Gastrocnemius medialis (tissue), 4 donors: ENCODE results near the gene TIMP3. TPM values are rescaled to one million over a fixed set of nuclear protein-coding genes. Genes with fewer than 3 reads are reported as not detected.

Source experiments
- ATAC-seq, 2 donors: fragments of 150-250 bp; one replicate each; pipeline ENCODE4 v1.9.1; 2016
- DNase-seq, 2 donors: peaks; one replicate each; pipeline ENCODE4 v3.0.0-alpha.2; 2019
- H3K27ac ChIP-seq, 4 donors: fragments of 200-600 bp; sonication (generic); 1 replicate in 1 of 4; 2 replicates in 3 of 4; pipeline ENCODE4 v1.5.1; 2016 to 2018; ENCODE audit warnings: mild to moderate bottlenecking in 2 of 4, moderate library complexity in 1 of 4
- H3K27me3 ChIP-seq, 3 donors: fragments of 200-600 bp; sonication (generic) in 2 of 3; 1 replicate in 1 of 3; 2 replicates in 2 of 3; pipeline versions ENCODE4 v1.5.1 to v1.6.0; 2016 to 2019; ENCODE audit warnings: mild to moderate bottlenecking in 1 of 3, moderate library complexity in 1 of 3
- H3K36me3 ChIP-seq, 2 donors: fragments of 200-600 bp; sonication (generic) in 1 of 2; one replicate each; pipeline ENCODE4 v1.5.1; 2017 to 2018
- H3K4me1 ChIP-seq, 2 donors: fragments of 200-600 bp; sonication (generic) in 1 of 2; one replicate each; pipeline ENCODE4 v1.5.1; 2016 to 2017; ENCODE audit warnings: mild to moderate bottlenecking in 2 of 2
- H3K4me3 ChIP-seq, 4 donors: fragments of 200-600 bp; sonication (generic) in 3 of 4; 1 replicate in 1 of 4; 2 replicates in 3 of 4; pipeline ENCODE4 v1.5.1; 2016 to 2019; ENCODE audit warnings: mild to moderate bottlenecking in 2 of 4
- H3K9me3 ChIP-seq, 3 donors: fragments of 200-600 bp; sonication (generic) in 2 of 3; 1 replicate in 1 of 3; 2 replicates in 2 of 3; pipeline ENCODE4 v1.5.1; 2016 to 2019
- CTCF ChIP-seq, 5 experiments: fragments of 450-650 bp in 3 of 5; fragments of 200-600 bp in 2 of 5; sonication (generic) in 2 of 5; IDR thresholded peaks in 4 of 5; conservative IDR thresholded peaks in 1 of 5; 1 replicate in 4 of 5; 2 replicates in 1 of 5; pipeline ENCODE4 v1.5.1; 2016 to 2019; ENCODE audit warnings: antibody characterized with exemption in 5 of 5, mild to moderate bottlenecking in 3 of 5, moderate library complexity in 3 of 5
- POLR2A ChIP-seq, 2 donors: fragments of 450-650 bp; IDR thresholded peaks; one replicate each; pipeline ENCODE4 v1.6.1; 2017; ENCODE audit warnings: antibody characterized with exemption in 2 of 2, mild to moderate bottlenecking in 2 of 2, moderate library complexity in 2 of 2
- in situ Hi-C, 4 donors: fragments of 200-750 bp; cut with MboI; loops; one replicate each; pipeline versions ENCODE4 v1.15.0 to v1.8.0; 2017; ENCODE audit warnings: low sequenced_read_pairs in 4 of 4
- intact Hi-C: fragments of 100-400 bp; cut with DNase I; formaldehyde crosslinking; loops from one replicate; pipeline ENCODE4 v1.15.1; 2023; ENCODE audit warnings: low total_unique reads
- total RNA-seq, 4 donors: library from RNA; depleted of rRNA; stranded (reverse); fragments of >200 nt; gene quantifications; one replicate each; pipeline versions ENCODE4 v1.1.0 to v1.2.3, GENCODE V29; 2016

TIMP3 gene
- total RNA-seq, 4 donors from 2014 or later = 102 to 247 (median 144) TPM

GRCh38 chr22:32823024-32823730, 21.7 kb downstream of the TIMP3 start:
- TF ChIP-seq POLR2A (IDR thresholded peaks at IDR 0.05) (no peak), CTCF (IDR thresholded peaks at IDR 0.05 in 4 of 5, conservative IDR thresholded peaks at IDR 0.05 in 1 of 5) (peak in 1 of 5 experiments; percentile 16)
- Histone ChIP-seq H3K4me3 (no peak overlapping the region), H3K9me3 (no peaks in the 10 kb centered on the region), H3K27me3 (no peaks in the 10 kb centered on the region), H3K4me1 (peaks cover 37 to 39% of the 10 kb centered on the region in 2 donors), H3K27ac (peak overlapping the region in 3 of 4 donors; percentile 39 to 52 (median 40)), H3K36me3 (no peaks in the 10 kb centered on the region)
- no peak for DNase-seq
- in situ Hi-C loops = no loop called here
- ATAC-seq = no peak
- intact Hi-C loops = no loop called here

GRCh38 chr22:32824531-32825312, 23.2 kb downstream of the TIMP3 start:
- no peak for ATAC-seq

GRCh38 chr22:32826537-32826936, 25.0 kb downstream of the TIMP3 start:
- no peak for ATAC-seq
- in situ Hi-C loops = no loop called here
- H3K36me3 ChIP-seq = no peaks in the 10 kb centered on the region

More at GRCh38 chr22:32824531-32825312, 23.2 kb downstream of the TIMP3 start:
- intact Hi-C loops (no loop called here), in situ Hi-C loops (no loop called here)
- no peak for DNase-seq
- no peaks in the 10 kb centered on the region for H3K9me3 ChIP-seq
- peaks cover 27 to 38% of the 10 kb centered on the region in 2 donors for H3K4me1 ChIP-seq
- H3K27me3 ChIP-seq = no peaks in the 10 kb centered on the region
- no peaks in the 10 kb centered on the region for H3K36me3 ChIP-seq
- no peak for TF ChIP-seq POLR2A (IDR thresholded peaks at IDR 0.05)
- no peak for TF ChIP-seq CTCF (IDR thresholded peaks at IDR 0.05 in 4 of 5, conservative IDR thresholded peaks at IDR 0.05 in 1 of 5)
- peak overlapping the region; percentile 12 to 52 (median 38) for H3K27ac ChIP-seq
- no peak overlapping the region for H3K4me3 ChIP-seq

DNA sequence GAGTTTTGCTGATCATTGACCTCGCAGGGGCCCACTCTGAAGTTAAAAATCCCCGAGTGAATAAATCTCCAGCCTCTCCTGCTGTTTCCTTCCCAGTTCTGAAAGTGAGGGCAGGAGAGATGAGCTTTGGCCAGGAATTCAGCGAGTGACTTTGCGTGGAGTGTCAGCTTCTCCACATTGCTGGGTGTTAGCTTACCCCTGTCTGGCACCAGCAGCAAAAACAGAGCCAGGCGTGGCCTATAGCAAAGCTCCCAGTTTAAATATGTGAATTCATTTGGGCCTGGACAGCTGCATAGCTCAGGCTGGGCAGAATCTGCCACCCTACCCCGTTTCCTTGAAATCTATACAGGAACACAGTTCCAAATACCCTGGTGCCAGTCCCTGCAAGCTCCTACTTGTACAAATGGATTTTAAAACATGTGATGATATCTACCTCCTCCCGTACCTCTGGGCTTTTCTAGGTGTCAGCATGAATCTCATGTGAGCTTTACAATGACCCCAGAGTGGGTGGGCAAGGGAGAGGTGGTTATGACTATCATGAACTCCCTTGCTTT, 25.6 kb downstream of the TIMP3 start:
- intact Hi-C loops = no loop called here
- Histone ChIP-seq H3K4me3 (no peak overlapping the region), H3K27ac (peak overlapping the region; percentile 55 to 72 (median 60)), H3K9me3 (no peaks in the 10 kb centered on the region), H3K36me3 (no peaks in the 10 kb centered on the region), H3K4me1 (peaks cover 47 to 58% of the 10 kb centered on the region in 2 donors), H3K27me3 (no peaks in the 10 kb centered on the region)
- ATAC-seq = peak in 1 of 2 donors; percentile 30
- no peak for DNase-seq
- in situ Hi-C loops = no loop called here
- TF ChIP-seq POLR2A (IDR thresholded peaks at IDR 0.05) (no peak), CTCF (IDR thresholded peaks at IDR 0.05 in 4 of 5, conservative IDR thresholded peaks at IDR 0.05 in 1 of 5) (no peak)

More at GRCh38 chr22:32826537-32826936, 25.0 kb downstream of the TIMP3 start:
- intact Hi-C loops = no loop called here
- H3K9me3 ChIP-seq = no peaks in the 10 kb centered on the region
- TF ChIP-seq POLR2A (IDR thresholded peaks at IDR 0.05) (no peak), CTCF (IDR thresholded peaks at IDR 0.05 in 4 of 5, conservative IDR thresholded peaks at IDR 0.05 in 1 of 5) (no peak)
- peaks cover 41 to 52% of the 10 kb centered on the region in 2 donors for H3K4me1 ChIP-seq
- DNase-seq = no peak
- H3K27ac ChIP-seq = peak overlapping the region in 3 of 4 donors; percentile 44 to 61 (median 55)
- H3K27me3 ChIP-seq = no peaks in the 10 kb centered on the region
- H3K4me3 ChIP-seq = no peak overlapping the region
